DMS53 (cell line): ENCODE results near the gene CSH1.
"Not testable (repeated sequence)": the region's sequence is repeated elsewhere in the genome, so short reads cannot be mapped to it uniquely, and the experiment has no call there.

Experiments
- DNase-seq: peaks from one replicate; lab custom pipeline; 2025; lab: John Stamatoyannopoulos, UW

Gene CSH1

GRCh38 chr17:63896524-63897354 is at the start of gene CSH1:
TSS of gene CSH1 (minus strand) at chr17:63896574. CDS start at chr17:63896511, 63 bp downstream.
- not testable (repeated sequence) for DNase-seq

GRCh38 chr17:63945784-63946439 is 49.5 kb upstream of the CSH1 start:
- DNase-seq: no peak

GRCh38 chr17:63944736-63945499 is 48.5 kb upstream of the CSH1 start:
- no peak for DNase-seq

GRCh38 chr17:63943745-63944144 is 47.4 kb upstream of the CSH1 start:
- DNase-seq: no peak

GRCh38 chr17:63942309-63942985 is 46.1 kb upstream of the CSH1 start:
- DNase-seq: no peak

- no peak for DNase-seq
These were observed 45.4 kb upstream of the CSH1 start for GRCh38 chr17:63941751-63942150.

- no peak for DNase-seq
These were observed 44.8 kb upstream of the CSH1 start for GRCh38 chr17:63941162-63941561.

- DNase-seq: no peak
These were observed 44.2 kb upstream of the CSH1 start for GRCh38 chr17:63940584-63940983.

- no peak for DNase-seq
These were observed 43.5 kb upstream of the CSH1 start for GRCh38 chr17:63939884-63940283.

GRCh38 chr17:63939401-63939800 is 43.0 kb upstream of the CSH1 start:
- no peak for DNase-seq

GRCh38 chr17:63937920-63938319 is 41.5 kb upstream of the CSH1 start:
- DNase-seq: no peak

- DNase-seq: no peak
These were observed 40.9 kb upstream of the CSH1 start for GRCh38 chr17:63937319-63937718.

- no peak for DNase-seq
These were observed 38.1 kb upstream of the CSH1 start for GRCh38 chr17:63934183-63935112.

GRCh38 chr17:63933598-63933997 is 37.2 kb upstream of the CSH1 start:
- no peak for DNase-seq

GRCh38 chr17:63932721-63933120 is 36.3 kb upstream of the CSH1 start:
- no peak for DNase-seq

- no peak for DNase-seq
These were observed 35.7 kb upstream of the CSH1 start, which contains the start of gene CD79B for GRCh38 chr17:63931981-63932561. TSS of gene CD79B (minus strand) at chr17:63932331. CDS start at chr17:63932261, 70 bp downstream.

- no peak for DNase-seq
These were observed 34.7 kb upstream of the CSH1 start for GRCh38 chr17:63930951-63931575.

GRCh38 chr17:63929860-63930766 is 33.7 kb upstream of the CSH1 start:
- no peak for DNase-seq
